Measurements from ENCODE around the gene MXD1.

The MXD1 gene

DNA sequence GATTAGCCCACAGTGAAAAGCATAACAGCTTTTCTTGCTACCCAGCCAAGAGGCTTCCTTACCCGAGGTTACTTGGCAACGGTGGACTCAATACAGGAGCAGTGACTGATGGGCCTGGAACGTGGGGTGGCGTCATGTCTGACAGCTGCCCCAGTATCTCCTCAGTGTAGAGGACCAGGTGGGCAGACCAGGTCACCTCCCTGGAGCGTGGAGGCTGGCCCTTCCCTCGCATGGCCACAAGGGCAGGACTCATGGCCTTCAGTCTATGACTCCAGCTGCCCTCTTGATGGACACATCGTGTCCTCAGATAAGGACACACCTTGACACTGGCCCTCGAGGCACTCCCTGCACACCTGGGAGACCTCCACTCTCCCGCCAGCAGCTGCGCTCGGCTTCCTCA lies 40.1 kb downstream of the MXD1 start:
- DNase-seq = no peak

DNA sequence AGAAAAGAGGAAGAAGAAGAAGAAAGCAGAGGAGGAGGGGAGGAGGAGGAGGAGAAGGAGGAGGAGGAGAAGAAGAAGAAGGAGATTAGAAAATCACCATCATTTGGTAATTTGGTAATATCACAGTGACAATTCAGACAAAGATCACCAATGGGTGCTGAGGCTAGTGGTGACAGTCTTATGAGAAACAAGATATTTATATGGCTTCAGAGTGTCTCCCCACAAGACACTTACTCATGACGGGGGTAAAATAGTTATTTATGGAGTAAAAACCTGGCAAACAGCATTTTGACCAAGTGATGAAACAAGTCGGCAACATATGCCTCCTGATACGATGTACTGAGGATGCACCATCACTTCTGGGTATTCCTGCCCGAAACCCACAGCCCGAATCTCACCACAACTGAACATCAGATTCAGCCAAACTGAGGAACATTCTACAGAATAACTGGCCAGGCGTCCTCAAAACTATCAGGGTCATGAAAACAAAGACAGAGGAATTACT lies 41.6 kb downstream of the MXD1 start:
- no peak for DNase-seq

DNA sequence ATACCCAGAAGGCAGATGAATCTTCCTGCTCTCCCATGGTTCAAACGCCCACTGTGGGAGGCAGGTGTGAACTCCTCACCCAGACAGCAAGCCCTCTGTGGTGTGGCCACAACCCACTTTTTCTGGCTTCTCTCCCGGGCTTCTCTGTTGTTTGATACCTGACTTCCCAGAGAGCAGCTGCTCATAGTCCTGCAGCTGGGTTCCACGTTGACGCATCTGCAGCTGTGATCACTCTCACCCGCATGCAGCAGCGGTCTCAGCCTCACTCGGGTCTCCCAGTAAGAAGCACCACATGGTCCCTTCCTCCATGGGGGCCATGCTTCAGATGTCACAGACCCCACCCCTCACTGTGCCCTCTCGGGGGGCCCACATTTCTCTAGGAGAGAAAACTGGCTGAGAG lies 43.1 kb downstream of the MXD1 start:
- no peak for DNase-seq

DNA sequence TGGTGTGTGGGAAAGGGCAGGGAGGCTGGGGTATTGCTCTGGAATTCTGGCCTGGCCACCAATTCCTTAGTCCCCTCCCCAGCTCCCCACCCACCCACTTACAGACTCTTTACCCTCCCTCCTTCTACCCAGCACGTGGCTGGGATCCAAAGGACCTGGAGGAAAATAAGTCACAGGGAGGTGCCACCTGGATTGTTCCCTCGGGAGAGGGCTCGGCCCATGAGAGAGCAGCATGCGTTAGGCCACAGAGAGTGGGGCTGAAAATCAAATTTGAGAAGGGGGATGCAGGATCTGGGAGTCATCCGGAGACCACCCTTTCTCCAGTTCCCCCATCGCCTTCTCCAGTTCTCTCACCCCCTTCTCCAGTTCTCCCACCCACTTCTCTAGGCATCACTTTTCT lies 43.6 kb downstream of the MXD1 start:
- DNase-seq = no peak

DNA sequence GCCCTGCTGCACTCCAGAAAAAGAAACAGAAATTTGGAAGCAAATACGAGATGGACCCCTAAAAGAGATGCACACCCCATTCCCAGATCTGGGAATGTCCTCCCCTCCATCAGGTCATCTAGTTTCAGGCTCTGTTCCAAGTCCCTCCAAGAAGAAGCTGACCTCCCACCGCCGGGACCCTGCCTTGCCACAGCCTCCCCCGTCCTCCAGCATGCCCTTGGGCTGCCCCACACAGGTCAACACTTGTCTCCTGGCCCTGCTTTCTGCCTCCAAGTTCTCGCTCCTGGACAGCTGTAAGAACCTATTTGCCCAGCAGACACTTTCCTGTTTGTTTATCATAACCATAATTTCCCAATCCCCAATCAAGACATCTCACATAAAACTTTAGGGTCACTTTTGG lies 44.5 kb downstream of the MXD1 start:
- DNase-seq = no peak

DNA sequence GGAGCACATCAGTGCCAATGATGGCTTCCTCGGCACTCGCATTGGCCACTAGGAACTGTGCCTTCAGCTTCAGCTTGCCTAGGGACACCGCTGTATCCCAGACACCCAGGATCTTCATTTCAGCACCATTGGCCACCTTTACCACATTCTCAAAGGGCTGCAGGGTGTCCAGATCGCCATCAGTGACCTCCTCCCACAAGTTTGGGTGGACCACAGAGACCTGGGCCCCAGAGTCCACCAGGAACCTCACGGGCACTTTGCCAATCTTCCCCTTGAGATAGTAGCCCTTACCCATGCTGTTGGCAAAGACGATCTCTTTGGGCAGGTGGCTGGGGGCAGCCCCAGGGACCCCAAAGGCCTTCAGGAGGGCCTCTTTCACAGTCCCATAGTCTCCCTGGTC lies 45.9 kb downstream of the MXD1 start:
- no peak for DNase-seq

DNA sequence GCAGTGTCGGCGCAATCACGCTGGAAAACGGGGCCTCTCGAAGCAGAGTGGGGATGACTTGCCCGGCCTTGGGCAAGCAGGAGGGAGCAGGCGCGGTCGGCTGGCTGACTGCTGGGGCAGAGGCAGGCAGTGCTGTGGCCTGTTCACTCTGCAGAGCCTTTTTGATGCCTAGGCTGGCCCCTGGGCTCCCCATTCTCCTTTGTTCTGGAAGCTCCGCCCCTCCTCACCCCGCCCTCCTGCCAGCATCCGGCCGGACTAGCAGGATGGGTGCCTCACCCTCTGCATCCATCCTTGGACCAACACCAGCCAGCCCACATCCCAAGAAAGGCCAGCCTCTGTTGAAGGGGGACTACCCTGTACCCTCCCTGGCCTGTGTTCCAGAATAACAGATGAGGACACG lies 46.6 kb downstream of the MXD1 start, which contains the start of gene ASPRV1:
ASPRV1 (minus strand) TSS at position 136 of the 400 bp plus-strand sequence. CDS start 195 bp downstream, outside the sequence.
- DNase-seq = no peak

DNA sequence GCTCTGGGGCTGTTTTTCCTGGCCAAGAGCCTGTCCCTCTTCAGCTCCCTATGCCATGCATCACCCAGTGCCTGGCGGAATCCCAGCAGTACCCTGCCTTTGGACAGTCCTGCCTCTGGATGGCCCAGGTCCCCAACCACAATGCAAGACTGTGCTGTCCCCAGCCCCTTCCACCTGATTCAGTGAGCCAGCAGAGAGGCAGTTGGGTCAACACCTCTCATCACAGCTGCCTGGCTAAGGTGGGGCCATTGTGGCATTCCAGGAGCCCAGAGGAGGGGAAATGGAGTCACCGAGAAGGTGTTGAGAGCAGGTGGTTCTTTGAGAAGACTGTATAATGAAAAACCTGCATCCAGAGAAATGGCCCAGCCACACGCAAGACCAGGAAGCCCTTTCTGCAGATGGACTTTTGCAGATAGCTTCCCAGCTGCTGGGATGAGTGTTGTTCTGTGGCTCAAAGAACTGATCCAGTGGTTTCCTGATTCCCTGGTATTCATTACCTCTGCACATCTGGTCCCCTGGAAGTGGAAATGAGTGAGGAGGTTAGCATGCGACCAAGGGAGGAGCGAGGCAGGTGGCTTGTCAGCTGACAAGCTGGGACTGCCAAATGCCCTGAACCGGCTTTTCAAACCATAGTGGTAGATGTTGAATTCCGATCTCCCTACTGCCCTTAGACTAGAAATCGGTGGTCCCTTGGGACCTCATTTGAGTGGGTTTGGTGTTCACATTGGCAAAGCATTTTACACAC lies 48.2 kb downstream of the MXD1 start:
- no peak for DNase-seq

DNA sequence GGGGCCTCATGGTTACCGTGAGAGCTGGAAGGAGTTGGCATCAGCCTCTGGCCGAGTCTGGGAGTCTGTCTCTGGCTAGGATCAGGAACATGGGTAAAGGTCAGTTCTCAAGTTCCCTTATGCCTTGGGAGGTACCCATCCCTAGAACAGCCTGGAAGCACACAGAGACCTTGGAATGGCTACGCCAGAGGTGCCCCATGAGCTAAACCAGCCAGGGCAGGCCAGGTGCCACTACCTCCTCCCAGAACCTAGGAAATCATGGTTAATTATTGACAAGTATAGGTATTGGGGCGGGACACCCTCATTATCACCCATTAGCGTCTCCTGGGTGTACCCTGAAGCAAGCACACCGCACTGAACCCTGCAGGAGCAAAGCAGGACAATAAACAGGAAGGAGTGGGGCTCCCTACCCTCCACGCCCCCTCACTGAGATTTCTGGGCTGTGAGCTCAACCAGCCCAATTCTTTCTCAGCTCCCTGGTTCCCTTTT lies 49.5 kb downstream of the MXD1 start:
- DNase-seq = no peak

DNA sequence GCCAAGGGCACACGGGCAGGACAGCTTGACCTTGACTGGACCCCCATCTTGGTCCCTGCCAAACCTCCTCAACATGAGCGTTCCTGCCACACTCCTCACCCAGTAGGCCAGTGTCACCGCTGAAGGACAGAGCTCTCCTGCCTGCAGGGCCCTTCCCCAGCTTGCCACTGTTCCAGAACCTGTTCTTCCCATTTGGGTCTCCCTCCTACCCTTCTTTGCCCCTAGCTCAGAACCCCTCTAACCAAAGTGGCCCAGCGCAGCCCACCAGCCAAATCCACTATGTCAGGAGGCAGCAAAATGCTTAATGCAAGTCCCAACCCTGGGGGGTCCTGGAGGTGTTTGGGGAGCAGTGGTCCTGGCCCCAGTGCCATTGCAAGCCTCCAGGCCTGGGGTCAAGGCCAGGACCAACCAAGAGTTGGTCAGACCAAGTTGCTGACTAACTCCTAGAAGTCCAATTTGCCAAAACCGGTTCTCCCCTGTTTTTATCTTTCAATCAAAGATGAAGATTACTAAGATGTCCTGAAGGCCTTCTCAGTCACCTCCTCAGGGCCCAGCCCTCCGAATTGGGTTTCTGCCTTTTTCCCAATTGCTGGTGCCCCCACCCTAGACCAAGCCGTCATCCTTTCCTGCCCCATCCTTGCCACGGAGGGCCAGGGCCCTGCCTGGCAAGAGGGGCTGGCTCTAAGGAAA lies 51.0 kb downstream of the MXD1 start:
- no peak for DNase-seq

DNA sequence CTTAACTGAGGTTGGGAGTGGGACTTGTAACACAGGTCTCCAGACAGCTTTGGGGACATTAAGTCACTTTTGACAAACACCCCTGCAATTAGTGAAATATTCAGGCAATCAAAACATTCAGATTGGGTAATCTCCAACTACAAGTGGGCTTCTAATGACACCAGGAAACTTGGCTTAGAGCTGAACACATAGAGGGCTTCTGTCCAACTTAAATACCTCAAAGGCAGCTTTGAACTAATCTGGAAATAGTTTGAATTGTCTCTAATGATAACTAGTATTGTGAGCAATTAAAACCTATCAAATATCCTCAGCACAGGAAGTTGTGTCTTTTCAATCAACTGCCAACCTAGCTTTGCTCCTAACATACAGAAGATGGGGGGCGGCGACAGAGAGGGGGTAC lies 51.6 kb downstream of the MXD1 start:
- DNase-seq = no peak

DNA sequence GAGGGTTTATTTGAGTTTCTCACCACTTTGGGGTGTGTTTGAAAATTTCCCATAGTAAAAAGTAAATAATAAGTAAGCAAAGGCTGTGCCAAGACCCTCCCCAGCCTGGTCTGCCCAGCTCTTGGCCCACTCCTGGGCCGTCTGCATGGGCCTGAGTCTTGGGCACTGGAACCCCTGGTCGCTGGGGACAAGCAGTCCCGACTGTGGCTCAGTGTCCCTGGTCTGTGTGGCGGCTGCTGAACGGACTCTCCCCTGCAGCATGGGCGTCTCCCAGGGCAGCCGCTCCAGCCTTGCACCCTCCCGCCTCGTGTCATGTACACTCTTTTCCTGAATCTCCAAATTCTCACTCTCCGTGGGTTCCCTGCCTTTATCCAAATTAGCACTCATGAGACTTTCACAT lies 53.7 kb downstream of the MXD1 start:
- no peak for DNase-seq

DNA sequence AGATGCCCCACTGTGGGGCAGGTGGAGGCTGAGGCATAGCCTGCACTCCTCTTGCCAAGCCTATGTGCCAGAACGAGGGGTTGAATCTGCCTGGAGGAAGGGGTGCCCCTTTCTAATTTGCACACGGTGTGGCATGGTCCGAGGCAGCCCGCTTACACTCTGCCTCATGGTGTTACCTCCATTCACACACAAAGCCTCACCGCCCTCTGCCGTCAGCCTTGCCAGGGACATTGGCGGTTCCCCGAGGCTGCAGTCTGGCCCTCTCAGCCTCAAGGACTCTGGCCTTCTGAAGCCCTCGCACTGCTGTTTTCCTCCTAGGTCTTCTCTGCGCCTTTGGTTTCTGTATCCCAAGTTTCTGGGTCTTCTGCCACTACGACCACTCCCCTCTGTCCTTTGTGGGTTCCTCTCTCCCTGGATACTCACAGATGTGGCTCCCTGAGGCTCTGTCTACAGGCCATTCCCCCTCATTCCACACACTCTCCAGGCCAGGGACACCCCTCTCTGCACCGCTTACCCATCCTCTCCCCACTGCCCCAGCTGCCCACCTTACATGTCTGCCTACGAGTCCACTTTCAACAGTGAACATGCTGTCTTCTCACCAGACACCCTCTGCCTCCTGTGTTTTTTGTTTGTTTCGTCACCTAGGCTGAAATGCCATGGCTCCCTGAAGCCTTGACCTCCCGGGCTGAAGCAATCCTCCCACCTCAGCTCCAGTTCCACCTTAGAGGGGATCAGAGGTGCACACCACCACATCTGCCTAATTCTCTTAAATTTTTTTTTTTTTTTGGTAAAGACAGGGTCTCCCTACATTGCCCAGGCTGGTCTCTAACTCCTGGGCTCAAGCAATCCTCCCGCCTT lies 54.4 kb downstream of the MXD1 start:
- no peak for DNase-seq

DNA sequence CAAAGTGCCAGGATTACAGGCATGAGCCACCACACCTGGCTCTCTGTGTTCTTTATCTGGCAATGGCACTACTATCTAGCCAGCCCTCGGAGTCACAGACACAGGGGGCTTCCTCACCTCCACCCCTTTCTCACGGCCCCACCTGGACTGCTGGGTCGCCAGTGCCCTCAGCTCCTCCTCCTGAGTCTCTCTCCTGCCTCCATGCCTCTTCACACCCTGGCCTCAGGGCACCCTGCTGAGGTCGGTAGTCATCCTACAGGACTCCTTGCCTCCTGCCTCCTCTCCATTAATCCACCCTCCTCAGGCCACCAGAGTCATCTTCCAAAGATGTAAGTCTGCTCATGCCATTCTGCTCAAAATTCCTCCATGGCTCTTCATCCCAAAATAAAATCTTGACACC lies 55.1 kb downstream of the MXD1 start:
- DNase-seq = no peak

DNA sequence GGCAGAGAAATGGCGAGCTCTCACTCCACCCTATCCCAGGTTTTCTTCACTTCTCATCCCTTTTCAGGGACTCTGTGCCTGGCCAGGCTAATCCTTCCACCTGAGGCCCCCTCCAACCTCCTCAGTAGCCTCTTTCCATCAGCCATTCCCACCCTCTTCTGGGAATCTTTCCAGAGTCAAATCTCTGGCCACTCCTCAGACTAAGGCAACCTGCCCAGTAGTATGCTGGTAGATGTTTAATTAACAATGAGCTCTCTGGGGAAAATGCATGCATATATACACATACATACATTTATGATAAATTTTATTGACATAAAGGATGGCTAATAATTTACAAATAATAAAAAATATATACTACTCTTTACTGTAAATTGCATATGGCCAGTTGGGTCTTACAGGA lies 57.9 kb downstream of the MXD1 start:
- no peak for DNase-seq

DNA sequence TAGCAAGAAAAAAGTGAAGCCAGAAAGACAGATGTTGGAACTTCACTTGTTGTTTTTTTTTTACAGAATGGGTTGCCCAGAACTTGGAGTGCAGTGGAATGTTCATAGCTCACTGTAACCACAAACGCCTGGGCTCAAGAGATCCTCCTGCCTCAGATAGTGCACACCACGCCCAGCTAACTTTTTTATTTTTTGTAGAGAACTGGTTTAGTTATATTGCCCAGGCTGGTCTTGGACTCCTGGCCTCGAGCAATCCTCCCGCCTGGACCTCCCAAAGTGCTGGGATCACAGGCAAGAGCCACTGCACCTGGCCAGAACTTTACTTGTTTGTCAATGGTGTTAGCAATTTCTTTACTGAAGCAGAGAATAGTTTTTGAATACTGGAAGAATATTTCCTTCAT lies 58.4 kb downstream of the MXD1 start:
- no peak for DNase-seq

DNA sequence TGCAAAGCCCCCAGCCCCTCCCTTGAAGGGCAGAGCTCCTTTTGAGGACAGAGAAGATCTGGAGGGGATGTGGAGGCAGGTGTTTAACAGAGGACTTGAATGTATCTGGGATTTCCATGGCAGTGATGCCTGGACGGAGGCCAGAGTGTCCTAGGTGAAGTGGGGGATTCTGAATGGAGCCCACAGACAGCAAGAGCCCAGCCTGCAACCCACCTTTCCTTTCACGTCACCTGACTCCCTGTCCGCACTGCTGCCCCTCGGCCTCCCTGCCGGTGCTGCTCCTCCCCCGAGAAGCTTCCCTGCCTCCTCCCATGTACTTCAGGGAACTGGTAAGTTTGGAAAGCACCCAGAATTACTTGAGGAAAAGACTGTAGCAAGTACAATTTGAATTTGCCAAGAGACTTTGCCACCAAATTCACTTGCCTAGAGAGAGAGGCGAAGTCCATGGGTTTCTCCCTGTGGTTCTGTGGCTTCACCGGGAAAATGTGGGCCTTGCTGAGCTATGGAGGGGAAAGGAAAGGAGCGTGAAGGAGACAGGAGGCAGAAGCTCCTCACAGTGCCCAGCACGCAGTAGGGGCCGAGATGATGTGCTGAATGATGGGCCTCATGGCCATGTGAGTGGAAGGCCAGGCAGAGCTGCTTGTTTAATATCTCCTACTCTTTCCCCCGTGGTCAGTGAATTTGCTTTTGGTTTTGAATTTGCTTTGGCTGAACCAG lies 60.4 kb downstream of the MXD1 start:
- DNase-seq = no peak

DNA sequence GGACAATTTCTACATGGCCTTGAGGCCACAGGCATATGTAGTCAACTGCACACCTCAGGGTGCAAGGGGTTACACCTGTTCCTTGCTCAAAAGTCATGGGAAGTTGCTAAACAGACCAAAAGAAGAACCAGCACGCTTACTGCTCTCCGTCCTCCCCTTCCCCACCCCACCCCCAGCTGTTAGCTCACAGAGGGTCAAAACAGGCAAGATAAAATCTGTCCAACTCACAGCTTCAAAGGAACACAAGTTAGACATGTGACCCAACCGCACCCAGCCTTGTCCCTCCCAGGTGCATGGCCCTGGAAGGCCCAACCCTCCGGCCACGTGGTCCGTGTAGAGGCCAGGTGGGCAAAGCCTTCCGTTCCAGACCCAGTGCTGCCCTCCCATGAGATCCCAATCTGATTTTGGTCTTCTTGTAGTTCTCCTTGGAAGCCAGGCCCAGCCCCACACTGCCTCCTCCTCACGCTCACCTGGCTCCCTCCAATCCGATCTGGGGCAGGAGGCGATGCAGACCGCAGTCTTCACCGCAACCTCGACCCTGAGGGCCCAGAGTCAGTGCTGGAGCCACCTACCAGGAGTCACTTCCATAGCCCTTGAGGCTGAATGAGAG lies 61.0 kb downstream of the MXD1 start:
- DNase-seq = peak; percentile 45

DNA sequence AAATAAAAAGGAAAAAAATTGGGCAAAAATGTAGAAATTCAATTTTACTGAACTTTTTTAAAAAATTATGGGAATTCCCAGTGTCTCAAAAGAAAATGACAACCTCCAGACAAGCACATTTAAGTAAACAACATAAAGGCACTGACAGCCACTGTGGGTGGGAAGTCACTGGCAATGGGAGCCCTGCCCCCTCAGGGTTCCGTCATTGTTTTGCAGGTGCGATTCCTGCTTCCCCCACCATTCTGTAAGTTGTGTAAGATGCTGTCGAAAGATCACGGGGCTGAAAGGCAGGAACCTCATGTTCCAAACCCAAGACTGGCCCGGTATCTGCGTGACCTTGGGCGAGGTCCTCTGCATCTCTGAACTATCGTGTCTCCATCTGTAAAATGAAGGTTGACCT lies 62.3 kb downstream of the MXD1 start:
- no peak for DNase-seq

DNA sequence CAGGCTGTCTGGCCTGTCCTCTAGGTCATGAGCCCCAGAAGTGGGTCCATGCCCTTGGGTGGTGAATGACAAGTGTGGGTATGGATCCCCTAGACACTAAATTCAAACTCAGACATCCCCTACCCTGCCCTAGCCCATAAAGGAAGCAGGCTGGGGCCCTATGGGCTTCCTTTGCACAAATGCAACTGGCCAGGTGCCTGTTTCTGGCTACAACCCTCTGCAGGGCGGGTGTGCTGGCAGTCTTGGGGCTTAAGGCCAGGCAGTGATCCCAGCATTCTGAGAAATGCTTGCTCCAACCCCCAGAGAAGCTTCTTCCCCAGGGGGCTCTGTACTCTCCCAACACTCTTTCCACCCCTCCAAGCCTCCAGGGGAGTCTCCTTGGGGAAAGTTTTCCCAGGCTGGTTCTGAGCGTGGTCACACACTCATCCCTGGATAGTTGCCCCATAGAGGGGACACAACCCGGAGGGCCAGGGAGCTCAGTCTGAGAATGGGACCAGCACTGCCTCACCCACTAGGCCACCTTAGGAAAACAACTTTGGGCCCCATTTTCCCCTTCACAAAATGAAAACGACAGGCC lies 63.1 kb downstream of the MXD1 start:
- DNase-seq = no peak

DNA sequence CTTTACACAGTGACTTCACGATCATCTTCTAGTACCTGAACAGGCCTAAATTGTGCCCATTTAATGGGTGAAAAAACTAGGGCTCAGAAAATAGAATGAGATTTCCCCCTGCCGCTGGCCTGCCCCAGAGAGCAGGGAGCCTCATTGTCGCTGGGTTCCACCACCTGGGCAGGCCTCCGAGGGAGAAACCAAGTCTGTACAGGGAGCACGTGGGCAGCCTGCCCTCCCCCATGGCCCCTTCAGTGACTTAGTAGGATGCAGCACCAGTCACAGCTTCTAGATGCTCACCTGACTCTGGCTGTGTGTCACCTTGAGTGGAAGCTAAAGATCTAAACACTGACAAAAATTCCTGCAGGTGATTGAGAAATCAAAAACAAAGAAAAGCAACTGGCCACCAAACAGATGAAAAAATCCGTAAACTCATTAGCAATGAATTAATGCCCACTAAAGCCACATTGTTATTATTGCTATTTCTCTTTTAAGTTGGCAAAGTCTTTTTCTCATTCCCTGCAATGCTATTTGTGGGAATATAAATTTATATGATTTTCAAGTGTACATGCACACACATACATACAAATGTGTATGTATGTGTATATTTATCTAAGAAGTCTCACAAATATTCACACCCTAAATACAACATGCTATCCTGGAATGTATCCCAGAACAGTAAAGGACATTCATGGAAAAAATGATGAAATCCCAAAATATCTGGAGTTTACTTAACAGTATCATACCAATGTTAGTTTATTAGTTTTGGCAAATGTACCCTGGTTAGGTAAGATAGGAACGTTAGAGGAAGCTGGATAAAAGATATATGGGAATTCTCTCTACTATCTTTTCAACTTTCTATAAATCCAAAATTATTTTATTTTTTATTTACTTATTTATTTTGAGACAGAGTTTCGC lies 65.2 kb downstream of the MXD1 start:
- no peak for DNase-seq
